Activated CD4-positive, CD25-positive, alpha-beta regulatory T cell (primary cell): ENCODE measurements around the gene ZNFX1.

Experiments used
- DNase-seq, 4 experiments: peaks; one replicate each; lab custom pipeline; 2025; lab: John Stamatoyannopoulos, UW

The ZNFX1 gene

GRCh38 chr20:49292010-49292409, 14.2 kb upstream of the ZNFX1 start:
- DNase-seq, result no peak

- DNase-seq, result no peak
These were observed 13.3 kb upstream of the ZNFX1 start for GRCh38 chr20:49291200-49291599.

GRCh38 chr20:49290608-49291191, 12.8 kb upstream of the ZNFX1 start:
- no peak for DNase-seq

- DNase-seq, result no peak
These were observed 11.2 kb upstream of the ZNFX1 start for GRCh38 chr20:49288784-49289696.

- no peak for DNase-seq
These were observed 10.4 kb upstream of the ZNFX1 start for GRCh38 chr20:49288250-49288751.

GRCh38 chr20:49287555-49288249, 9.8 kb upstream of the ZNFX1 start:
- no peak for DNase-seq

- DNase-seq, result no peak
These were observed 9.1 kb upstream of the ZNFX1 start for GRCh38 chr20:49286689-49287551.

GRCh38 chr20:49285813-49286494, 8.1 kb upstream of the ZNFX1 start:
- no peak for DNase-seq

GRCh38 chr20:49285233-49285668, 7.4 kb upstream of the ZNFX1 start:
- DNase-seq, result no peak

- no peak for DNase-seq
These were observed 7.0 kb upstream of the ZNFX1 start for GRCh38 chr20:49284818-49285217.

GRCh38 chr20:49283703-49284625, 6.1 kb upstream of the ZNFX1 start:
- DNase-seq, result no peak

- DNase-seq, result no peak
These were observed 5.4 kb upstream of the ZNFX1 start for GRCh38 chr20:49283176-49283702.

- DNase-seq, result no peak
These were observed 4.8 kb upstream of the ZNFX1 start for GRCh38 chr20:49282584-49283171.

- no peak for DNase-seq
These were observed 4.1 kb upstream of the ZNFX1 start for GRCh38 chr20:49281913-49282467.

GRCh38 chr20:49281059-49281912, 3.4 kb upstream of the ZNFX1 start:
- no peak for DNase-seq

- DNase-seq, result no peak
These were observed 2.7 kb upstream of the ZNFX1 start for GRCh38 chr20:49280463-49281058.

- DNase-seq, result no peak
These were observed 2.0 kb upstream of the ZNFX1 start for GRCh38 chr20:49279677-49280462.
